Measurements from ENCODE around the gene WDR36. TPM values are rescaled to one million over a fixed set of nuclear protein-coding genes. Genes with fewer than 3 reads are reported as not detected.

WDR36 gene
- total RNA-seq, 1 donor from 2014 or later: 62.1 TPM

GRCh38 chr5:111099058-111099778 is 7.1 kb downstream of the WDR36 start:
- no peak for DNase-seq (ENCODE audit: low spot score)

- DNase-seq (ENCODE audit: low spot score): no peak
These were observed 14.3 kb downstream of the WDR36 start for GRCh38 chr5:111106320-111106948.

- no peak for DNase-seq (ENCODE audit: low spot score)
These were observed 15.2 kb downstream of the WDR36 start for GRCh38 chr5:111107371-111107770.

DNA sequence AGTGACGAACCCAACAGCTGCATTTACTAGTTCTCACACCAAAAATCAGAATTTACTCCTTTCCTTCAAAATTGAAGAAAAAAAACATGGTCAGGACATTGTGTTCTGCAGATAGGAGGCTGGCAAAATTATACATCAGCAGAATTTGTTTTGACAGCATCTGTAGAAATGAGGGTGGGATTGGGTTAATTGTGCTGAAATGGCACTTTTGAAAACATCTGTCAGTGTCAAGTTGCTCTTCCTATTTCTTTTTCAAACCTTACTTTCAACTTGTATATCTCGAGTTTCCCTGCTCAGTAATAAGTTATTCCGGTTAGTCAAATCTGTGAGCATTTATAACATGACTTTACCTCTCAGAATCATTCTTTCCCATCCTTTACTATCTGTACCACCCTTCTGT is 19.8 kb downstream of the WDR36 start:
- DNase-seq (ENCODE audit: low spot score): no peak

GRCh38 chr5:111113678-111114077 is 21.5 kb downstream of the WDR36 start:
- DNase-seq (ENCODE audit: low spot score): no peak

GRCh38 chr5:111115229-111115628 is 23.1 kb downstream of the WDR36 start:
- no peak for DNase-seq (ENCODE audit: low spot score)

DNA sequence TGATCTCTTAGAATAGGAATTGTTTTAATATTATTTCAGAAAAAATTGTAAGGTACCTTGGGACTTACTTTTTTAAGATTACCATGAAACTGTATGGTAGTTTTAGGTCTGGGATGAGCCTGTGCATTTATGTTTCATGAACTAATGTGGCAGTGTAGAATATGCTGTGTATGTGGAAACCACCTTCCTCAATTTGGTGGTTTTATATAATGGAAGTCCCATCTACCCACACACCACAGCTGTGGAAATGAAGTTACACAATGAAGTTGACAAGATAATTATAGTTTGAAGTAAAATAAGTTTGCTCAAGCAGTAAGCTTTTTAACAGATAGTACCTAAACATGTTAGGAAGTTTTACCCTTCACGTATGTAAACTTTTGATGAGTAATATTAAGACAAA is 24.4 kb downstream of the WDR36 start:
- DNase-seq (ENCODE audit: low spot score): peak; percentile 5

- DNase-seq (ENCODE audit: low spot score): no peak
These were observed 25.0 kb downstream of the WDR36 start for GRCh38 chr5:111117136-111117535.

- DNase-seq (ENCODE audit: low spot score): no peak
These were observed 27.1 kb downstream of the WDR36 start for GRCh38 chr5:111119221-111119620.

DNA sequence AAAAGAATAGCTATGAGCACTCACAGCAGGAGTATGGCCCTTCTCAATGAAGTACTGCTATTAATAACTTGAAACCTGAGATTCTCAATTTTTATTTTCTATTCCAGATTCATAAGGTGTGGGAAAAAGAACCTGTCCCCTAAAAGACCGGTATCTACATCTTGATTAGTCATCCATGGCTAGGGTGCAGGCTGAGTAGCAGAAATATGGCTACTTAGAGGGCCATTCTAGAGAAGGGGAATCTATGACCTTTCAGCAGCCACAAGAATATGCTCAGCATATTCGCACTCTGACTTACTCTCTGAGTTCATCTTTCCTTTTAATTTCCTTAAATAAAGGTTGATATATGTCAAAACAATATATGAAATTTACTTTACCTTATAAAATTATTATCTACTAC is 27.7 kb downstream of the WDR36 start:
- DNase-seq (ENCODE audit: low spot score): no peak

DNA sequence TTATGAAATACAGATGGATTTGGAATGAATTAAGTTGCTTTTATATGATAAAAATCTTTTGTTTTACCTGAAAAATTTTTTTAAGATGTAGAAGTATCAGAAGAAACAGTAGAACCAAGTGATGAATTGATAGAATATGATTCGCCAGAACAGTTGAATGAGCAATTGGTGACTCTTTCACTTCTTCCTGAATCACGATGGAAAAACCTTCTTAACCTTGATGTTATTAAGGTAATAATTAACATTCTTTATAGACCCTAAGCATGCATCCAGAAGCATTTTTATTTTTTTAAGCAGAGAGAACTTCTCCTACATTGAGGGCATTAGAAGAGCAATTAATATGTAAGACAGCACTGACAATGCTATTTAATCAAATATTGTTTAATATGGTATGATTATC is 28.8 kb downstream of the WDR36 start:
- DNase-seq (ENCODE audit: low spot score): no peak

DNA sequence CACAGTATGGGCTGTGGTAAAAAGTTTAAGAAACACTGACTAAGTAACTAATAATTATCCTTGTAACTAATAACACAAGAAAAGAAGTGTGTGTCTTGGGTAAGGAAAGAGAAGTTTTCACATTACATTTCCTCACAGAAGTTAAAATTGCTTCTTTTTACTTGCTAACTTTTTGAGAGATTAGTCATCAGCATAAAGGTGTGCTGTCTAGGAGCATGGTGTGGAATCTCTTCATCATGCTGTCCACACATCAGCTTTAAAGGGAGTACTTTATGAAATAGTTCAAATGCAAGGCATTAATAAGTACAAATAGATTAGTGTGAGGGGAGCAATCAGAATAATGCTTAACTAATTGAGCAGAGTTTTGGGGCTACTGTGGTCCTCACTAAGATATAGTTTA is 29.8 kb downstream of the WDR36 start:
- no peak for DNase-seq (ENCODE audit: low spot score)

DNA sequence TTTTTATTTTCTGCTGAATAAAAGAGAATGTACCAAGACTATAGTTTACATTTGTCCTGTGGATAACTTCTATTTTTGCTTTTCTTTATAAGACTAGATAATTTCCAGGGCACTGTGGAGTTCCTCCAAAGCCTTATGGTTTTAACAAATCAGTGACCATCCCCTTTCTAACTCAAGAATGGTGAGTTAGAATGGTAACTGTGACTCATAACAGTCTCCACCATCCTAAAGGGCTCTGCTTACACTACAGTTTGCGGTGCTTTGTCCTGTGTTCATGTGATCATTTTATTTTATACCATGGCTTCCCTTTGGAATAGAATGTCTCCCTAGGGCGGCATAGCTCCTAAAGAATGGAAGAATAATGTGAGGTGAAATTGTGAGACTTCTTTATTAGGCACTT is 30.2 kb downstream of the WDR36 start:
- no peak for DNase-seq (ENCODE audit: low spot score)

- no peak for DNase-seq (ENCODE audit: low spot score)
These were observed 32.6 kb downstream of the WDR36 start for GRCh38 chr5:111124793-111125192.

DNA sequence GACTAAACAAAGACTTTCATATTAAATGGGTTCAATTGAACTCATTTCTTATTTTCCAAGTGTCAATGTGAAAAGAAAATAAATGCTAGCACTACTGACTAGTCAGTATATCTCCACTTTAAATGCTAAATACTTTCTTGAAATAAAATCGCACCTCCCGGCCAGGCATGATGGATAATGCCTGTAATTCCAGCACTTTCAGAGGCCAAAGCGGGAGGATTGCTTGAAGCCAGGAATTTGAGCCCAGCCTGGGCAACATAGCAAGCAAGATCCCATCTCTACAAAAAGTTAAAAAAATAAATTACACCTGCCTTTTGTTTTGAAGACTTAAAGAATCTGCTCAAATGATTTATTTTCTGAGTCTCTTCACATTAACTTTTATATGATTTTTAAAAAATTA is 34.7 kb downstream of the WDR36 start:
- no peak for DNase-seq (ENCODE audit: low spot score)

DNA sequence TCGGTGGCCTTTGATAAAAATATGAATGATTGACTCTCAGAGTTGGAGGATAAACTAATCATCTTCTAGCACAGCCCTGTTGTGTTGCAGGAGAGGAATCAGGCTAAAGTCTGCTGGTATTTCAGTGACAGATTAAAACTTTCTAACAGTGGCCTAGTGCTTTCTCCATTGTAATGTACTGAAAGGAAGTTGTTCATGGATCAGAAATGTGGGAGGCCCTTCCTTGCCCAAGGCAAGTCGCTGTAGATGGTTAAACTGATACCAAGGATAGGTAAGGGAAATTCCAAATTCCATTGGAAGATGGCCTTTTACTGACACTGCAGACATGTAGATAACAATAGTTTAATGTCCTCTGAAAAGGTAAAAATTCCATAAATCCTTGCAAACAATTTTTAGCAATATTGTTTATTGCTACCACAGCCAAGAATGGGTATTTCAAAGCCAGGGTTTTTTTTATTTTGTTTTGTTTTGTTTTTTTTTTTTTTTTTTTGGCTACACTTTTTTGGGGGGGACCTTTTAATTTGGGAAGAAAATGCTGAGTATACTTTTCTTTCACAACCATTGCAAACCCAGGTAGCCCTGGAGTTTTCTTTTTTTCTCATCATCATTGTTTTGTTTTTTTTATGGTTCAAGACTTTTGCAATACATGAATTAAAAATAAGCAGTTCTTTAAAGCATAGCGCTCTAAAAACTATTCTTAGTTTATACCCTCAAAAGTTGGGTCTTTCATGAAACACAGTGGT is 35.5 kb downstream of the WDR36 start:
- no peak for DNase-seq (ENCODE audit: low spot score)

- DNase-seq (ENCODE audit: low spot score): no peak
These were observed 37.8 kb downstream of the WDR36 start for GRCh38 chr5:111129938-111130337.

GRCh38 chr5:111131356-111131755 is 39.2 kb downstream of the WDR36 start:
- no peak for DNase-seq (ENCODE audit: low spot score)

DNA sequence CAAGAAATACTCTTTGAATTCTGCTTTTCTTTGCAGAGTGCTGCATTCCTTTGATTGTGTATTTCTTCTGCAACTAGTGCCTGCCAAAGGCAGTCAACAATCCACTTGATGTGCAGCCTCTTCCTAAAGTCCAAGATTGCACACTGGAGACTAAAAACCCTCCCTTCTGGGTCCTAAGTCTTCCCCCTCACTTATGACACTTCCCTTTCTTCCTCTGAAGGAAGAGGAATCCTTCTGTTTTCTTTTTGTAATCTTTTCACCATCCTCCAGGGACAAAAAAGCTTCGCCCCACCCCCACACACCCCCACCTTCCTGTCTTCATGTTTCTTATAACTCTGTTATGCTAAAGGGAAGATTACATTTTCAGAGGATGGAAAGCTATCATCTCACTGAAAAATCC is 39.9 kb downstream of the WDR36 start:
- DNase-seq (ENCODE audit: low spot score): no peak

GRCh38 chr5:111132731-111133435 is 40.7 kb downstream of the WDR36 start:
- DNase-seq (ENCODE audit: low spot score): no peak

- no peak for DNase-seq (ENCODE audit: low spot score)
These were observed 41.2 kb downstream of the WDR36 start for GRCh38 chr5:111133436-111133751.

GRCh38 chr5:111134087-111134486 is 41.9 kb downstream of the WDR36 start:
- DNase-seq (ENCODE audit: low spot score): no peak
